Thyroid gland (tissue), 4 donors: ENCODE data around the gene ARHGAP15. TPM values are rescaled to one million over a fixed set of nuclear protein-coding genes. Genes with fewer than 3 reads are reported as not detected.

ENCODE experiments used
- DNase-seq, 2 donors: peaks; one replicate each; pipeline ENCODE4 v3.0.0-alpha.2; 2019
- H3K27ac ChIP-seq, 3 donors: fragments of 200-600 bp; sonication (generic); 1 replicate in 2 of 3; 2 replicates in 1 of 3; pipeline ENCODE4 v1.5.1; 2016 to 2019; ENCODE audit warnings: mild to moderate bottlenecking in 1 of 3, moderate library complexity in 1 of 3
- H3K27me3 ChIP-seq: fragments of 200-600 bp; sonication (generic); one replicate; pipeline ENCODE4 v1.5.1; 2019
- H3K36me3 ChIP-seq, 2 donors: fragments of 200-600 bp; sonication (generic); one replicate each; pipeline ENCODE4 v1.5.1; 2016 to 2019
- H3K4me1 ChIP-seq, 2 donors: fragments of 200-600 bp; sonication (generic); one replicate each; pipeline ENCODE4 v1.5.1; 2017 to 2019
- H3K4me3 ChIP-seq, 3 donors: fragments of 200-600 bp; sonication (generic); replicated peaks in 1 of 3; 1 replicate in 2 of 3; 2 replicates in 1 of 3; pipeline ENCODE4 v1.5.1; 2016; ENCODE audit warnings: mild to moderate bottlenecking in 1 of 3
- H3K9me3 ChIP-seq: fragments of 200-600 bp; sonication (generic); one replicate; pipeline ENCODE4 v1.5.1; 2017
- CTCF ChIP-seq, 6 experiments: fragments of 200-600 bp in 3 of 6; fragments of 450-650 bp in 3 of 6; sonication (generic) in 3 of 6; IDR thresholded peaks; one replicate each; pipeline ENCODE4 v1.5.1; 2016 to 2019; ENCODE audit warnings: antibody characterized with exemption in 6 of 6, mild to moderate bottlenecking in 2 of 6, inconsistent platforms in 1 of 6, moderate library complexity in 1 of 6
- POLR2A ChIP-seq, 2 donors: fragments of 450-650 bp; IDR thresholded peaks; one replicate each; pipeline ENCODE4 v1.6.1; 2017; ENCODE audit warnings: antibody characterized with exemption in 2 of 2, mild to moderate bottlenecking in 2 of 2, moderate library complexity in 1 of 2
- WGBS, 2 donors: methylation state at CpG; one replicate each; pipeline ENCODE4 v1.1.5; 2017; 5-methylcytosine and 5-hydroxymethylcytosine counted together
- intact Hi-C: fragments of 100-400 bp; cut with DNase I; formaldehyde crosslinking; loops from one replicate; pipeline ENCODE4 v1.15.1; 2023
- total RNA-seq, 4 donors: library from RNA; depleted of rRNA; stranded (reverse); fragments of >200 nt; gene quantifications; one replicate each; pipeline ENCODE4 v1.2.3, GENCODE V29; 2016

The ARHGAP15 gene
- total RNA-seq, 4 donors from 2014 or later: 9.8 to 24.4 (median 11.9) TPM

GRCh38 chr2:143499061-143499460 is 369.8 kb downstream of the ARHGAP15 start:
- TF ChIP-seq POLR2A (IDR thresholded peaks at IDR 0.05): no peak
- no peak for TF ChIP-seq CTCF (IDR thresholded peaks at IDR 0.05)
- intact Hi-C loops: no loop called here
- Histone ChIP-seq H3K27ac (no peak overlapping the region), H3K27me3 (no peaks in the 10 kb centered on the region), H3K36me3 (no peaks in the 10 kb centered on the region), H3K9me3 (no peaks in the 10 kb centered on the region), H3K4me1 (no peaks in the 10 kb centered on the region), H3K4me3 (no peak overlapping the region)
- 83 to 89% methylated on average over 3 of the region's 3 CpGs for WGBS, 2 donors
- no peak for DNase-seq

- 93 to 95% methylated on average over 7 of the region's 7 CpGs for WGBS, 2 donors
- intact Hi-C loops: no loop called here
- H3K9me3 ChIP-seq: no peaks in the 10 kb centered on the region
- TF ChIP-seq POLR2A (IDR thresholded peaks at IDR 0.05) (no peak), CTCF (IDR thresholded peaks at IDR 0.05) (no peak)
- no peak overlapping the region for H3K27ac ChIP-seq
- no peaks in the 10 kb centered on the region for H3K27me3 ChIP-seq
- no peaks in the 10 kb centered on the region for H3K4me1 ChIP-seq
- no peaks in the 10 kb centered on the region for H3K36me3 ChIP-seq
- no peak overlapping the region for H3K4me3 ChIP-seq
- no peak for DNase-seq
Observed at GRCh38 chr2:143501106-143501676, 372.0 kb downstream of the ARHGAP15 start.

GRCh38 chr2:143503280-143503679 is 374.1 kb downstream of the ARHGAP15 start:
- Histone ChIP-seq H3K9me3 (no peaks in the 10 kb centered on the region), H3K4me3 (no peak overlapping the region), H3K4me1 (no peaks in the 10 kb centered on the region), H3K36me3 (no peaks in the 10 kb centered on the region), H3K27ac (no peak overlapping the region), H3K27me3 (no peaks in the 10 kb centered on the region)
- intact Hi-C loops: no loop called here
- DNase-seq: no peak
- no peak for TF ChIP-seq POLR2A (IDR thresholded peaks at IDR 0.05)
- no peak for TF ChIP-seq CTCF (IDR thresholded peaks at IDR 0.05)
- WGBS, 2 donors: 92 to 100% methylated on average over 2 of the region's 2 CpGs

- Histone ChIP-seq H3K9me3 (no peaks in the 10 kb centered on the region), H3K4me1 (no peaks in the 10 kb centered on the region), H3K36me3 (no peaks in the 10 kb centered on the region), H3K27ac (no peak overlapping the region), H3K4me3 (no peak overlapping the region), H3K27me3 (no peaks in the 10 kb centered on the region)
- WGBS, 2 donors: 93 to 94% methylated on average over 2 of the region's 2 CpGs
- DNase-seq: no peak
- intact Hi-C loops: no loop called here
- TF ChIP-seq POLR2A (IDR thresholded peaks at IDR 0.05) (no peak), CTCF (IDR thresholded peaks at IDR 0.05) (no peak)
Observed at GRCh38 chr2:143504397-143504796, 375.2 kb downstream of the ARHGAP15 start.

GRCh38 chr2:143505542-143505941 is 376.3 kb downstream of the ARHGAP15 start:
- Histone ChIP-seq H3K4me1 (no peaks in the 10 kb centered on the region), H3K9me3 (no peaks in the 10 kb centered on the region), H3K27ac (no peak overlapping the region), H3K36me3 (no peaks in the 10 kb centered on the region), H3K27me3 (no peaks in the 10 kb centered on the region), H3K4me3 (no peak overlapping the region)
- intact Hi-C loops: no loop called here
- WGBS, 2 donors: 46 to 61% methylated on average over 1 of the region's 1 CpG
- TF ChIP-seq POLR2A (IDR thresholded peaks at IDR 0.05): no peak
- TF ChIP-seq CTCF (IDR thresholded peaks at IDR 0.05): no peak
- DNase-seq: no peak
